ENCODE data around the gene SLC25A27.

The SLC25A27 gene

GRCh38 chr6:46648869-46649492 lies 3.8 kb upstream of the SLC25A27 start:
- ChIA-PET CTCF (interaction anchor here (0.6 to 1.0 kb wide), 2 partner anchors 174 to 182 kb away, joined by 4 read pairs; no protein-coding TSS in a partner anchor), POLR2A (no interaction called here)
- H3K27ac ChIP-seq (ENCODE audit: extremely low read depth, low read depth, low read length) = no peak overlapping the region
- H3K36me3 ChIP-seq (ENCODE audit: control insufficient read depth in 2 of 2, insufficient read depth in 1 of 2, low read length in 2 of 2) = no peaks in the 10 kb centered on the region
- H3K9me3 ChIP-seq (ENCODE audit: control insufficient read depth, insufficient read depth, low read depth, low read length) = no peaks in the 10 kb centered on the region
- peaks cover 11% of the 10 kb centered on the region; the same call in 1 of the 2 replicates for H3K4me1 ChIP-seq (ENCODE audit: control insufficient read depth, insufficient read depth, low read length)
- H3K4me3 ChIP-seq (ENCODE audit: low read depth, low read length) = no peak overlapping the region
- TF ChIP-seq ZBTB44 (tag by site-specific recombination; IDR thresholded peaks at IDR 0.05) = peak; percentile 37; the same call in 1 of the 2 replicates
- no peak for TF ChIP-seq ZNF473 (tag by site-specific recombination; IDR thresholded peaks at IDR 0.05)
- no peak for TF ChIP-seq EGR2 (tag by site-specific recombination; IDR thresholded peaks at IDR 0.05; ENCODE audit: low read depth)
- TF ChIP-seq ZNF132 (tag by site-specific recombination; IDR thresholded peaks at IDR 0.05; ENCODE audit: borderline replicate concordance) = no peak
- no peak for TF ChIP-seq ZNF350 (tag by site-specific recombination; IDR thresholded peaks at IDR 0.05)
- TF ChIP-seq ZNF223 (tag by site-specific recombination; IDR thresholded peaks at IDR 0.05) = no peak
- TF ChIP-seq ZNF639 (tag by site-specific recombination; IDR thresholded peaks at IDR 0.05) = peak; percentile 51; the same call in 1 of the 2 replicates
- TF ChIP-seq ZNF571 (tag by site-specific recombination; IDR thresholded peaks at IDR 0.05) = no peak
- TF ChIP-seq PRDM6 (tag by site-specific recombination; IDR thresholded peaks at IDR 0.05) = peak; percentile 49; the same call in 1 of the 2 replicates
- TF ChIP-seq INSM2 (tag by site-specific recombination; IDR thresholded peaks at IDR 0.05) = peak; percentile 49; the same call in 1 of the 2 replicates
- TF ChIP-seq ZNF585B (tag by site-specific recombination; IDR thresholded peaks at IDR 0.05) = no peak
- peak; percentile 83 for TF ChIP-seq SP7 (tag by site-specific recombination; IDR thresholded peaks at IDR 0.05)
- no peak for TF ChIP-seq ZNF292 (tag by site-specific recombination; IDR thresholded peaks at IDR 0.05; ENCODE audit: borderline replicate concordance, low read depth)
- TF ChIP-seq ZBTB17 (tag by site-specific recombination; IDR thresholded peaks at IDR 0.05) = peak; percentile 54; the same call in 1 of the 2 replicates
- no peak for TF ChIP-seq ZNF792 (tag by site-specific recombination; IDR thresholded peaks at IDR 0.05)
- TF ChIP-seq ZBTB1 (tag by site-specific recombination; IDR thresholded peaks at IDR 0.05) = no peak
- no peak for TF ChIP-seq ZNF148 (tag by site-specific recombination; IDR thresholded peaks at IDR 0.05; ENCODE audit: borderline replicate concordance)
- 0 out of 2 replicates have a peak, but pooled peaks have one; percentile 11 for TF ChIP-seq ZNF692 (tag by site-specific recombination; IDR thresholded peaks at IDR 0.05)
- TF ChIP-seq ZNF501 (tag by site-specific recombination; IDR thresholded peaks at IDR 0.05) = no peak
- peak; percentile 32; the same call in 1 of the 2 replicates for TF ChIP-seq SP3 (tag by site-specific recombination; IDR thresholded peaks at IDR 0.05)
- TF ChIP-seq SETDB1 (IDR thresholded peaks at IDR 0.05; ENCODE audit: insufficient read length, low read length) = no peak
- TF ChIP-seq ZNF133 (tag by site-specific recombination; IDR thresholded peaks at IDR 0.05) = no peak
- TF ChIP-seq BCL11B (tag by site-specific recombination; IDR thresholded peaks at IDR 0.05; ENCODE audit: low read depth) = no peak
- TF ChIP-seq KLF16 (tag by site-specific recombination; IDR thresholded peaks at IDR 0.05) = no peak
- TF ChIP-seq ZNF677 (tag by site-specific recombination; IDR thresholded peaks at IDR 0.05) = no peak
- peak; percentile 18; the same call in 1 of the 2 replicates for TF ChIP-seq YY2 (tag by site-specific recombination; IDR thresholded peaks at IDR 0.05)
- peak; percentile 69; the same call in 1 of the 2 replicates for TF ChIP-seq TCF7L2 (IDR thresholded peaks at IDR 0.05; ENCODE audit: borderline replicate concordance, low read depth, low read length)
- peak; percentile 63 for TF ChIP-seq ZNF629 (tag by site-specific recombination; IDR thresholded peaks at IDR 0.05)
